HG03520 (cell line): ENCODE results near the gene C16orf78.
A peak's percentile ranks its signal among the peaks of the same experiment; 100 is the strongest.
"Not testable (repeated sequence)": the region's sequence is repeated elsewhere in the genome, so short reads cannot be mapped to it uniquely, and the experiment has no call there.

Source experiments
- ATAC-seq: cut with Tn5 transposase; IDR thresholded peaks from one replicate; pipeline ENCODE4 v1.9.1; 2021; ENCODE audit warnings: mild to moderate bottlenecking, moderate library complexity; ENCODE audit not compliant: unreplicated experiment

Gene C16orf78

DNA sequence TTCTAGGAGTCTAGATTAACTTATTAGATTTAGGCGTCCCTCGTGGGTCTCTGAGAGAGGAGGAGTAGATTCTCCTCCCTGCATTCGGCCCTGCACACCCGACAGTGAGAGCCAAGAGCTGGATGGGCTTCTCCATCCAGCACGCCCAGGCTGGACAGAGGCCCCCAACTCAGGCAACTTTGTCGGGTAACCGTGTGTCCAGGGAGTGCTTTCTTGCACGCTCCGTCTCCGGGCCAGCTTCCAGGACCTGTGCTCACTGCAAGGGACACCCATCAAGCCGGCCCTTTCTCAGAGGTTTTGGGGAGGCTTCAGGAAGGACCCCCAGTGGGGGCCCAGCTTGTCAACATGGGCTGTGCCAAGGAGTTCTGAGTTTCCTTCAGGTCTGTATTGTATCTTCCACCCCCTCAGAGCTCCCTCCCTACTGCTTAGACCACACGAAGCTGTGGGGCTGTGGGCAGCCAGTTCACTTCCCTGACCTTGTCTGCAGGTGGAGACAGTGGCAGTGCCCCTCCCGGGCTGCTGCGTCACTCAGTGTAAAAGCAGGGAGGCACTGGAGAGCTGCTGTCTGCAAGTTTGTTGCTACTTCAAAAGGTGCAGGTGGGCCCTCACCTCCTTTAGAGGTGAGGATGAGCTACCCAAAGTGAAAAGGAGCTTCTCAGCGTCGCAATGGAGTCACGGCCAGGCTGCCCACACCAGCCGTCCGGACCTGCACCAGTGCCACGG is 24.0 kb upstream of the C16orf78 start:
- no peak for ATAC-seq

DNA sequence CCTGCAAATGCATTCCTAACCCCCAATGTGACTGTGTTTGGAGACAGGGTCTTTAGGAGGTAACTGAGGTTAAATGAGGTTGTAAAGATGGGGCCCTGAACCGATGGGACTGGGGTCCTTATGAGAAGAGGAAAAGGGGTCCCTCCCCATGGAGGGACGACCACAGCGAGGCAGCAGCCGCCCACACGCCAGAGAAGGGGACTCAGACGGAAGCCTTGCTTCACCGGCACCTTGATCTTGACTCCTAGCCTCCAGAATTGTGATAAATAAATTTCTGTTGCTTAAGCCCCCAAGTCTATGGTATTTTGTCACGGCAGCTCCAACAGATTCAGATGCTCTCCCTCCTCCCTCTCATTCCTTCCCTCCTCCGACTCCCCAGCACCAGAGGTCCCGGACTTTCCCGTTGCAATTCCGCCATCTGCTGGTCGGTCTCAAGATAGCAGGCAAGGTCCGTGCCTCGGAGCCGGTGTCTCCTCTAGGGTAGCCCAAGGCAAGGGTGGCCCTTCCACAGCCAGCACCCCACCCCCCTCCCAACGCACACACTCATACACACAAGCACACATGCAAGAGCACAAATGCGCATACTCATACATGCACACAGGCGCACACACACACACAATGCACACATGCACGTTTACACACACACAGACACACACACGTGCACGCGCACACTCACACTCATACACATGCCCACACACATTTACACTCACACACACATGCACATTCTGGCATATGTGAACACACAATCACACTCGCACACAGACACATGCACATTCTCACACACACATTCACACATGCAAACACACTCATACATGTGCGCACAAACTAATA is 23.1 kb upstream of the C16orf78 start:
- ATAC-seq: no peak

DNA sequence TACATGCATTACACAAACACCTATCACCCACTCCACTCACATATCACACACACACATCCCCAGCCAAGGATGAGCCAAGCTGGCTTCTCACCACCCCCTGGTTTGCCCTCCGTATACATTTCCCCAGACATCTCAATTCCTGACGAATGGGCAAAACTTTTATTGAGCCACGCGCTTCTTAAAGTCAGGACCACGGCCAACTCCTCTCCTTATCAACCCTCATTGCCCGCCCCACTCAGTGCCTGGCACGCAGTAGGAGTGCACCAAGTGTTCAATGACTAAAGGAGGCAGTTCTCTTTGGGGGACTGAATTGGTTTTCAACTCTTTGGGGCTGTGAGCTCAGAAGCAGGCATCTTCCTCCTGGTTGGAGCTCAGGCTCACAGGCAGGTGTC is 22.5 kb upstream of the C16orf78 start:
- ATAC-seq: no peak

DNA sequence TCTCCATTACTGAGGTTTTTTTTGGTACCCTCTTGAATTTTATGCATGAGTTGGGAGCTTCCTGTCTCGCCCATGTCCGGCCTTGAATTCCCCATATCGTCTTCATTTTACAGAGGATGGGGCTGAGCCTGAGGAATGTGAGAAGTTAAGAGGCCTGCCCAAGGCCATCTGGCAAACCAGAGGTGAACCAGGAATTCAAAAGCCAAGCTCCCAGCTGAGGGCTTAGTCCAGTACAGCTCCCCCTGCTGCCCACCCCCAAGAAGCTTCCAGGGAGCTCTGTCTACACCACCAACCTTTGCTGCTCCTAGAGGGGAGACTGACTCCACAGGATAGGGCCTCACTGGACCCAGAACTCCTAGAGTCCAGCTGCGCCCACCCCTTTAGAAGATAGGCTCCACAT is 20.7 kb upstream of the C16orf78 start:
- no peak for ATAC-seq

DNA sequence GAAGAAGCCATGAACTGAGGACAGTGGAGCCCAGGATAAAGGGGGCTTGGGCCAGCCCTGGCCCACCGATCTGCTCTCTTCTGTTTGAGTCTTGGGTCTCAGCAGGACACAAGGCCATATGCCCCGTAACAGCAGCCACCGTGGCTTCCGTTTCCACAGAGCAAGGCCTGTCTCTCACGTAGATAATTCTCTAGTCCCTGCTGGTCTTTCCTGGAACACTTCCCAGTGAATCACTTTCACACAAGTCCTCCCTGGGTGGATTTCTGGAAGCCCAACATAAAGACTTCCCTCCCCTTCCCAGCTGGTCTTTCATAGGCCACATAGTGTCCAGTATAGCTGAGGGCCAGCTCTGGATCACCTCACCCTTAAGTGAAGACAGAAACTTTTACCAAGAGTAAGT is 19.9 kb upstream of the C16orf78 start:
- no peak for ATAC-seq

DNA sequence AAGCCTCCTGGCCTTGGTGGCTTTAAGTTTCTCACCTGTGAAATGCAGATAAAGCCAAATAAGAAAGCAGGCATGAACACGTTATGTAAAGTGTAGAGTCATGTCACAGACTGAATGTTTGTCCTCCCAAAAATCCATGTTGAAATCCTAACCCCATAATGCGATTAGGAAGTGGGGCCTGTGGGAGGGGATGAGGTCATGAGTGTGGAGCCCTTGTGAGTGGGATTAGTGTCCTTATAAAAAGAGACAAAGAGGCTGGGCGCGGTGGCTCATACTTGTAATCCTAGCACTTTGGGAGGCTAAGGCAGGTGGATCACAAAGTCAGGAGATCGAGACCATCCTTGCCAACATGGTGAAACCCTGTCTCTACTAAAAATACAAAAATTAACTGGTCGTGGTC is 19.5 kb upstream of the C16orf78 start:
- ATAC-seq: no peak

DNA sequence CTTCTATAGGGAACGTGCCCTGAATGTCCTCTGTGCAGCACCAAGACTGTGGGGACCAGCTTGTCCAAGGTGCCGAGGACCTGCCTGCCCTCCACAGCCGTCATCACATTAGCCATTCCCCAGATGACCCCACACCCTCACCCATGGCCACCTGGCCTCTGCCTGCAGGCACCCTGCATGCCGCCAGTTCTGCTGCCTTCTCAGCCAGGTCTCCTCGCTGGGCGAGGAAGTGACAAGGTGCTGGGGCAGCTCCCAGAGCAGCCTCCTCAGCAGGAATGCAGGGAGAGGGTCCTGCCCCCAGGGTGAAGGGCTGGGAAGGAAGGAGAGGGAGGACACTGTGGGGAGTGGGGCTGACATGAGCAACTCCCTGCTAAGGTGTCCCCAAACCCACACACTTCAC is 18.6 kb upstream of the C16orf78 start:
- ATAC-seq: no peak

DNA sequence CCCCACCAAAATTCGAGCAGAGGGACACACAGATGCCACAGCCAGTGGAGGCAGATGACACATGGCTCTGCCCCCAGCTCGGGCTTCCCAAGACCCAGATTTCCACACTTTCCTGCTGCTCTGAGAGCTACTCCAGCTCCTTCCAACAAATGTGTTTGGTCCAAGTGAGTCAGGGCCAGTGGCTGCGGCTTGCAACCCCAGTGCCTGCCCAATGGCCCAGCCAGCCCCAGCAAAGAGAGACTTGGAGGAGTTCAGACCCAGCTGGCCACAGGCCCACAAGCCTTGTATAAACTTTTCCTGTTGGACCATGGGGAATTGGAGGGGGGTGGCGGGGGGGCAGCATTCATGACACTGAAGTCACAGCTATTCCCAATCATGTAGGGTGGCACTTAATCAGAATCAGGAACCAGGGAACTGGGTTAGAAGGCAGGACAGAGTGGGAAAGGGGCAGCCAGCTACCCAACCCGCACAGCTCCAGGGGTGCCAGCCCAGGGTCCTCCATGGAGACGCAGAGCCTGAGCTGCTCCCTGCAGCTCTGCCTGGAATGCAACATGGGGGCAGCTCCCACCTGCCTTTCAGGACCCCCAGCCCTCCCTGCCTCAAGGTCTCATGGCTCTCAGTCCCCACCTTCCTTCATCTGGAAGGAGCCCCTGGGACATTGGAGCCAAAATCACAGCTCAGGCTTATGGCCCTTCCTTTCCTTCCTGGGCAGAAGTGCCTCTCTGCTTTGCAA is 17.5 kb upstream of the C16orf78 start:
- no peak for ATAC-seq

DNA sequence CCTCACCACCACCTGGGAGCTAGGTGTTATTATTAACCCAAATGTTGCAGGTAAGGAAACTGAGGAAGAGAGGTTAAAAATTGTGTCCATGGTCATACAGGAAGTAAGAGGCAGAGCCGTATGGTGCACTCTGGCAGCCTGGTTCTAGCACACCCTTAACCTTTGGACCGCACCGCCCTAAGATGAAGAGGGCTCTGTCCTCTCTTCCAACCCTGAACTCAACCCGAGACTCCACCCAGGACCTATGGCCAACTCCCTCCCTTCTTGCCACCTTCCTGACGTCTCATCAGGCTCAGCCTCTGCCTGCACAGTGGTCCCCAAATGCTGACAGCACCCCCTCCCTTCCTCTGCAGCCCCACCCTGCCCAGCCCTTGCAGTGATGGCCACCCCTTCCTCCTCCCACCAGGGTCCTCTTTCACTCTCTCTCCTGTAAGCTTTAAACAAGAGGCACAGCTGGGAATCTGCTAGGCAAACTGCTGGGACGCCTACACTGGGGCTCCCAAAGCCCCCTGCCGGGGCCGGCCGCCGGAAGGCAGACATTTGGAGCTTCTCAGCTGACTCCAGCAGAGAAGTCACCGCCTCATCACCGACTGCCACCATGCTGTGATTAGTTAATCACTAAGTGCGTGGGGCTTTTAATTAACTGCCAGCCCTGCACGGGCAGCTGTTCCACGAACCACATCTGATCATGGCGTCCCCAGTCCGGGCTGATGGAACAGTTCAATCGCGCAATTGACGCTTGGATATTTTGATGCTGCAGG is 16.7 kb upstream of the C16orf78 start:
- ATAC-seq: no peak

DNA sequence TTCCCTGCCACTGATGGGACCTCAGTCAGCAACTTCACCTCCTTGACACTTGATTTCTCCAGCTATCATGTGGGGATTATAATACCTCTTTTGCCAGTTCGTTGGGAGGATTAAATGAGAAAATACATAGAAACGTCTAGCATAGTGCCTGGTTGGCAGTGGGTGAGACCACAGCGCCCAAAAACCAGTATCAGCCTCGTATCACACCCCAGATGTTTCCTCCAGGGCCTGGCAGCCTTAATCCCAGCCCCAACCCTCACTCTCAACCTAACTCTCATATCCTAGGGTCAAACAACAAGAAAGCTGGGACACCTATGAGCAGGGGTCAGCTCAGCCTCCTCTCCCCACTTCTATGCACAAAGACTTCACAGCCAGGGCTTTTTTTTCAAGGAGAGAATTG is 14.0 kb upstream of the C16orf78 start:
- no peak for ATAC-seq

DNA sequence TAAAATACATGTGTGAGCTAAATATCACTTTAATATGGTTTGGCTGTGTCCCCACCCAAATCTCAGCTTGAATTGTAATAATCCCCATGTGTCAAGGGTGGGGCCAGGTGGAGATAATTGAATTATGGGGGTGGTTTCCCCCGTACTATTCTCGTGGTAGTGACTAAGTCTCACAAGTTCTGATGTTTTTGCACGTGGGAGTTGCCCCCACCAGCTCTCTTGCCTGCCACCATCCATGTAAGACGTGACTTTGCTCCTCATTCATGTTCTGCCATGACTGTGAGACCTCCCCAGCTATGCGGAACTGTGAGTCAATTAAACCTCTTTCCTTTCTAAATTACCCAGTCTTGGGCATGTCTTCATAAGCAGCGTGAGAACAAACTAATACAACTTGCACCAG is 11.9 kb upstream of the C16orf78 start:
- not testable (repeated sequence) for ATAC-seq

DNA sequence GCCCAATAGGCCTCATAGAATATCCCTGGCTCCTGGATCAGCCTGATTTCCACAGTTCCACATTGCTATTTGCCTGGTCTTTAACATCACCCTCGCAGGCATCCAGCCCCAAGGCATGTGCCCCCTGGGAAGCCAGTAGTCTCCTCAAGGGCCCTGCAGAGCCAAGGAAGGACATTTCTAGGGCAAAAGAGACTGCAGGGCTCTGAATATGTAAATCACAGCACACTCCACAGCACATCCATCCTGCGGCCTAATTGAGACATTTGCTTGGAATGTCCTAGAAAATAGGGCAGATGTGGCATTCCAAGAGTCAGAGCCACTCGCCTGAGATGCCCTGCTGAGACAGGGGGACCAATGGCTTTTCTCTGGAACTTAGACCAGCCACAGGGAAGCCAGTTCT is 11.4 kb upstream of the C16orf78 start:
- no peak for ATAC-seq

DNA sequence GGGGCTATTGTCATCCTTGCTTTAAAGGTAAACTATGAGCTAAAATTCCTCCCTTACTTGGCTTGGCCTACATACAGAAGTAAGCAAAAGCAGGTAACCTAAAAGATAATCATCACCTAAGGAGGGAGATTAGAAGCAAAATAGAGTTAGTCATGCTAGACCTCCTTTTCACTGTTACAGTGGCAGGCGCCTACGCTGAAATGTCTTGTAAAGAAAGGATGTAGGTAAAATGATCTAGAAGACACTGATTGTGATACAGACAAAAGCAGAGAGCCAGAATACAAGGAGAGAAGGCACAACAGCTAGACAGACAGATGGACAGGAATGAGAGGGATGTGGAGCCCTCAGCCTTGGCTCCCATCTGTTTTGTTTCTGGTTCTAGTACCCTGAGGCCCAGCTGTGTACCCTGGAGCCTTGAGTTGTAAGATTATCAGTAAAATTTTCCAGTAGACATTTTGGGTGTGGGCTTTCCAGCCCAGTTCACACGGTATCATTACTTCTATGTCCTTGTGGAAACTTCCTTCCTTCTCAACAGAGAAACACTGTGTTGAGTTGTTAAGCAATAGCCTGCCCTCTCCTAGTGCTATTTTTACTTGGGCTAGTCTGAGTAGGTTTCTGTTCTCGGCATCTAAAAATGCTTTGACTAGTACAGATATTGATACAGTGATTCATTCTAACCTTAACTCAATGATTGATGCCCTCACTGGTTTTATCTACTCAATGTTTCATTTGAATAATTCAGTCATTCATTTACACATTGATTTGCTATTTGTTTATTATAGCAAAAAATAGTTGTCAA is 7.7 kb upstream of the C16orf78 start:
- ATAC-seq: peak; percentile 97

DNA sequence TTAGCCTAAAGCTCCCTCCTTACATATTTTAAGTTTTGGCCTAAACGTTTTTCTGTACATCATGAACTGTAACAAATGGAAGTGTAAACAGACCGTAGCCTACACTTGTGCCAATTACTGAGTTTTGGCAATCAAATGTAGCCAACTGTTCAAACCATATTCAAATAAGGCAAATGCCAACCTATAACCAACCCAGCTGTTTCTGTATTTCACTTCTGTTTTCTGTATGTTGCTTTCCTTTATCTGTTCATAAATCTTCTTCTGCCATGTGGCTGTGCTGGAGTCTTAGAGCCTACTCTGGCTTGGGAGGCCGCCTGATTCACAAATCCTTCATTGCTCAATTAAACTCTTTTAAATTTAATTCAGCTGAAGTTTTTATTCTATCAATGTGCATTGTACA is 6.9 kb upstream of the C16orf78 start:
- ATAC-seq: peak; percentile 44

DNA sequence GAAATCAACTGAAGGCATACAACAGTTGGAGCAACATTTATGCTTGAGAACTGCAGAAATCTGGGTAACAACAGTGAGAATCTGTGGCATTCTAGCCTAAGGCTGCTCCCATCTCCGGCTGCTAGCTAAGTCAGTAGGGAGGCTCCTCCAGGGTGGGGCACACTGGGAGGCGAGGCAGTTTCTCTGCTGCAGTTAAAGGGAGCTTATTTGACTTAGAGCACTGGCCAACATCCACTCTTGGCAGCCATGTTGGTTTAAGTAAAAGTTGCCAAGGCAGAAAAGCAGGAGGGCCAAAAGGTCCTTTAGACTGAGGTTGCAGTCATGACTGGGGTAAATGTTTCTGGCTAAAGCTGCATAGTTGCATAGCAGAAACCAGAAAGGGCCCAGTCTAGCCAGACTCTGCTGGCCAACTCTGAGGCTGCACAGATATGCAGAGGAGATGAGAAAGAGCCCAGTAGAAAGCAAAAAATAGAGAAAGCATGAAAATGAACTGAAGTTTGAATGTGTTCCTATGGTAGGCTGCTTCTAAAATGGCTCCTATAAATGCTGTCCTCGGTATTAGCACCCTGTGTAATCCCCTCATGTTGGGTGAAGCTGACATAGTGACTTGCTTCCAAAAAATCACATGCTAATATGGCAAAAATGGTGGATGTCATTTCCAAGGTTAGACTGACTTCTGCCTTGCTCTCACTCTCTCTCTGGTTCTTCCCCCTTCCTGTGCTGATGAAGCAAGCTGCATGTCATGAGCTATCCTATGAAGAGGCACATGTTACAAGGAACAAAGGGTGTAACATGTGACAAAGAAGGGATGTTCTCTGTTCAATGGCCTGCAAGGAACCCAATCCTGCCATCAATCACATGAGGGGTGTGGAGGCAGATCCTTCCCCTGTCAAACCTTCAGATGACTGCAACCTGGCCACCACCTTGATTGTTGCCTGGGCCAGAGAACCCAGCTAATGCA is 3.7 kb upstream of the C16orf78 start:
- ATAC-seq: no peak

DNA sequence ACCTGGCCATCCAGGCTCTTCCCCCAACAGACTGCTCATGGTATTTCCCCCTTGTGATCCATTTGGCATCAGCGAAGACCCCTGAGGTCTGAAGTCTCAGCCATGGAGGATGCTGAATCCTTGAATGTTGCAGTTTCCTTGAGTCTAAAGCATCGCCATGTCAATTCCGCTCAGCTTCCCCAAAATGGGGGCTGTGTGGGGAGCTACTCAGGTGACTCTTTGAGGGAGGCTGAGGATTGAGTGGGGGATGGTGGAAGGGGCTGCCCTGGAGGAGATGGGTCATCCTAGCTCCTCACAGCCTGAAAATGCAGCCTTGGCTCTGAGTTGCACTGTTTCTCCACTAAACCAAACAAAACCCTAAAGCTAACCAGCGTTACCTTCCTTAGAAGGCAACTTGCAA is 2.6 kb downstream of the C16orf78 start:
- no peak for ATAC-seq

DNA sequence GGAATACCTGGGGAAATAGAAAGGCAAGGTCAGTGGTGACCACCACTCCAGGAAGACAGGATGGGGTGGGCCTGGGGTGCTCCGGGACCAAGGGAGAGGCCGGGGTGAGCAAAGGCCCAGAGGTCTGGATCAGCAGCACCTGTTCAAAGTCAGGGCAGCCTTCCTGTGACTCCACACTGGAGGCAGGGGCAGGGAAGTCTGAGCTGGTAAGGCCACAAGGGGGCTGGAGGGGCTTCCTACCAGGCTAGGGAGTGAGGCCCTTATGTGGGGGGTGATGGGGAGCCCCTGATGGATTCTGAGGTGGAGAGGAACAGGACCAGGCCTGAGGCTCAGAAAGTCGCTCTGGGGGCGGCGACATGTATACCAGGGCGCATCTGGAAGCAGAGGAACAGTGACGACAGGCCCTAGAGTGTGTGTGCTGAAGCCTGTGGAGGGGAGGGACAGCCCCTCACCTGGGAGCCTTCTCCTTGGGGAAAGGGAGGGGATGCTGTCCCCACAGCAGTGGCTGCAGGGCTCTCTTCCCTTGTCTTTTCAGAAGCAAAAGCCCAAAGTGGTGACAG is 3.7 kb downstream of the C16orf78 start:
- no peak for ATAC-seq

DNA sequence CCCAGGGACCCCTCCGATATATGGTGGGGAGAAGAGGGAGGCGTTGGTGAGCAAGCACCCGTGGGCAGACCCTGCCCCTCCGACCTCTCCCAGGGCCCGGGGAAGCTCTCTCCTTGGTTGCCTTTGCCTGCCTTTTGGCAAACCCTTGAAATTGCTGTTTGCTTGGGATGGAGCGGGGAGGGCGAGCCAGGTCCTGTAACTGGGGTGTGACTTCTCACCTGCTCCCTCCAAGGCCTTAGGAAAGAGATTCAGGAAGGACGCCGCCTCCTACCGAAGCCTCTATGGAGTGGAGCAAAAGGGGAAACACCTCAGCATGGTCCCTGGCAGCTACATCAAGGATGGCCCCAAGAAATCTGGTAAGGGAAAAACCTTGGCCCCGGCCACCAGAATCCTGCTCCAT is 4.6 kb downstream of the C16orf78 start:
- ATAC-seq: no peak

DNA sequence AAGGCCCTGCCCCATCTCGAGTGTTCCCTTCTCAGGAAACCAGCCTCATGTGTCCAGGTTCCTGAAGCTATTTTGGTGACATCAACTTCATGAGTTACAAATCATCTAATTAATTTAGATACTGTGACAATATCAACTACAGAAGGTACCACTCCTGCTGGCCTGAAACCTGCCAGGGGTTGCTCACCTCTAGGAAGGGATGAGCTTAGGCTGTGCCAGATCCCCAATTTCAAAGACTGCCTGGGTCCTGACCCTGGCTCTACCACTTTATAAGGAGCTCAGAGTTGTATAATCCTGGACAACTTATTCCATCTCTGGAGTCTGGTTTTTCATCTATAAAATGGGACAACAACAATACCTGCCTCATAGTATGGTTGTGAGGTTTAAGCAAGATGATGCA is 5.2 kb downstream of the C16orf78 start:
- no peak for ATAC-seq
